Mononuclear cell (primary cell): ENCODE results near the gene CNNM1. TPM values are rescaled to one million over a fixed set of nuclear protein-coding genes. Genes with fewer than 3 reads are reported as not detected.

Source experiments
- H3K27me3 ChIP-seq: 2 replicates; pipeline ENCODE4 v1.6.0; 2011; ENCODE audit warnings: low read length, control low read depth; ENCODE audit not compliant: insufficient read depth
- H3K4me1 ChIP-seq: 2 replicates; pipeline ENCODE4 v1.5.1; 2011; ENCODE audit warnings: mild to moderate bottlenecking, low read length, control low read depth; ENCODE audit not compliant: insufficient read depth
- H3K4me3 ChIP-seq: 2 replicates; pipeline ENCODE4 v1.5.1; 2011; ENCODE audit warnings: mild to moderate bottlenecking, low read length, moderate library complexity
- H3K9me3 ChIP-seq: 2 replicates; pipeline ENCODE4 v1.5.1; 2011; ENCODE audit warnings: low read depth, mild to moderate bottlenecking, control low read depth, low read length
- total RNA-seq: library from RNA; depleted of rRNA; stranded (reverse); fragments of >200 nt; gene quantifications from one replicate; pipeline ENCODE4 v1.2.3, GENCODE V29; 2012

The CNNM1 gene
- total RNA-seq, 1 donor = 0.21 TPM

GRCh38 chr10:99374526-99374925, 45.4 kb downstream of the CNNM1 start:
- H3K4me3 ChIP-seq = no peak overlapping the region
- no peaks in the 10 kb centered on the region for H3K4me1 ChIP-seq
- no peaks in the 10 kb centered on the region for H3K27me3 ChIP-seq
- H3K9me3 ChIP-seq = no peaks in the 10 kb centered on the region

DNA sequence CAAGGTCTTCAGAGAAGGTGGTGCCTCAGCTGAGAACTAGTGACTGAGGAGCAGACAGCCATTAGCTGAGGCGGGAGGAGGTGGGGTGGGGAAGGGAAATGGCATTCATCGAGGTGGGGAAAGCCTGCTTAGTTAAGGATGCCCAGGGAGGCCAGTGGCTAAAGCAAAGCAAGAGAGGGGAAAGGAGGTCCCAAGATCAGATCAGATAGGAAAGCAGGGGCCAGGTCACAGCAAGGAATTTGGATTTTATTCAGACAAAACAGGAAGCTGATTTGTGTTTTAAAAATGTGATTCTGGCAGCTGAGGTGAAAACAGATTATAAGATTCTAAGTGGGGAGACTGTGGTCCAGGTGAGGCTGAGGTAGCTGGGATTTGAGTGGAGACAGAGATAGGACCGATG, 45.8 kb downstream of the CNNM1 start:
- Histone ChIP-seq H3K4me3 (no peak overlapping the region), H3K27me3 (no peaks in the 10 kb centered on the region), H3K9me3 (no peaks in the 10 kb centered on the region), H3K4me1 (no peaks in the 10 kb centered on the region)

DNA sequence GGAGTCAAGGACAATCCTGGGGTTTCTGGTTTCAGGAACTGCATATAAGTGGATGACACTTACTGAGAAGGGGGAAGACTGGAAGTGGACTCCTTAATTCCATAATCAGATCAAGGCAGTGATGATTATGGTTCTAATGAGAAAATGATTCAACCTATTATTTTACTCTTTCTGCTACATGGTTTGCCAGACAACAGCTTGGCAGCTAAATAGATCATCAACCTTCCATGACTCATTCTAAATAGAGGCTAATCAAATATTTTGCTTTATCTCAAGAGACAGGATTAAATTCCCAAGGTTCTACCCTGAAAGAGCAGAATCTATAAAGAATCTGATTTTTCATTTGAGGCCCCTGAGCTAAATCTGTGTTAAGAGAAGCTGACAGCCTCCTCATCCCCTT, 46.3 kb downstream of the CNNM1 start:
- Histone ChIP-seq H3K4me3 (no peak overlapping the region), H3K27me3 (no peaks in the 10 kb centered on the region), H3K9me3 (no peaks in the 10 kb centered on the region), H3K4me1 (no peaks in the 10 kb centered on the region)

GRCh38 chr10:99382176-99382575, 53.0 kb downstream of the CNNM1 start:
- Histone ChIP-seq H3K4me1 (no peaks in the 10 kb centered on the region), H3K9me3 (no peaks in the 10 kb centered on the region), H3K27me3 (no peaks in the 10 kb centered on the region), H3K4me3 (no peak overlapping the region)

GRCh38 chr10:99387071-99387470, 57.9 kb downstream of the CNNM1 start:
- no peaks in the 10 kb centered on the region for H3K9me3 ChIP-seq
- H3K27me3 ChIP-seq = no peaks in the 10 kb centered on the region
- no peaks in the 10 kb centered on the region for H3K4me1 ChIP-seq
- H3K4me3 ChIP-seq = no peak overlapping the region

DNA sequence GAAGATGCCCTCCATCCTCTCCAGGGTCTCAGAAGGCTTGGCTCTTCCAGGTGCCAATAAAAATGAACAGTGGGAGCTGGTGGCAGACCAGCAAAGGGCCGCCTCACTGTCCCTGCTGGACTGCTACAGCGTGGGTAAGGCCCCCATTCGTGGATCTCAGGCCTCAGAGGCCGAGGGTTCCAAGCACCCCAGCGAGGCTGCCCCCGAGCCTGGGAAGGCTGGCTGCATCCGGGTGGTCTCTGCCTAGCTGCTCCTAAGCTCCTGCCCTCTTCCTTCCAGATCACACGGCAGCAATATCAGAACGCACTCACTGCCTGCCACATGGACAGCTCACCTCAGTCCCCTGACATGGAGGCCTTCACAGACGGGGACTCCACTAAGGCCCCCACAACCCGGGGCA, 58.4 kb downstream of the CNNM1 start:
- Histone ChIP-seq H3K4me1 (no peaks in the 10 kb centered on the region), H3K27me3 (no peaks in the 10 kb centered on the region), H3K4me3 (no peak overlapping the region), H3K9me3 (no peaks in the 10 kb centered on the region)

DNA sequence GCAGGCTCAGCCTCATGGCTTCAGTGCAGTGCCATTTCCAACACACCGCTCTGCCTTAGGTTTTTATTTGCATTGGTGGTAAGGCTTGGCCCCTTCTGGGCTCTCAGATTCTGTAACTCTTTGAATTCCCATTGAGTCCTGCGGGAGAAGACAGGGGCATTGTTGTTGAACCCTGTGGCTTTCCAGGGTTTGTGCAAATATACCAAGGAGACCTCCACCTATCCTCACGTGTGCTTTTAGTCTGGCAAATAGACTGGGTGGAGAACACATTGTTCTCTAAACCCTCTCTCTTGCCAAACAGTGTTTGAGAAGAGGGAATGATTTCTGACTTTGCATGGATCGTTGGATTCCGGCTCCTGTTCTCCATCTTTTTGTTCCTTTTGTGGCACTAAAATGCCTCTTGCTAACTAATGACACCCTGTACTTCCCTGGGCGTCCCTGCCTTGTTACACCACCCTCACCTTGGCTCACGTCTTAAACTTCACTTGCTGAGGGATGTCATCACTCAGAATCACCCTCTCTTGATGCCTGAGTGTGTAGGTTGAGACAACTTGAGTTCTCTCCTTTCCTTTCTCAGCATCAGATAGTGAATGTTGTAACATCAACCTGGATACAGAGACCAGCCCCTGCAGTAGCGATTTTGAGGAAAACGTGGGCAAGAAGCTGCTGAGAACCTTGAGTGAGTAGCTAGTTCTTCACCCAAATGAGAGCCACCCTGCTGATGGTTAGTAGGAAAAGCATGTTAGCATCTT, 60.7 kb downstream of the CNNM1 start:
- H3K9me3 ChIP-seq = no peaks in the 10 kb centered on the region
- no peaks in the 10 kb centered on the region for H3K4me1 ChIP-seq
- no peak overlapping the region for H3K4me3 ChIP-seq
- H3K27me3 ChIP-seq = no peaks in the 10 kb centered on the region

DNA sequence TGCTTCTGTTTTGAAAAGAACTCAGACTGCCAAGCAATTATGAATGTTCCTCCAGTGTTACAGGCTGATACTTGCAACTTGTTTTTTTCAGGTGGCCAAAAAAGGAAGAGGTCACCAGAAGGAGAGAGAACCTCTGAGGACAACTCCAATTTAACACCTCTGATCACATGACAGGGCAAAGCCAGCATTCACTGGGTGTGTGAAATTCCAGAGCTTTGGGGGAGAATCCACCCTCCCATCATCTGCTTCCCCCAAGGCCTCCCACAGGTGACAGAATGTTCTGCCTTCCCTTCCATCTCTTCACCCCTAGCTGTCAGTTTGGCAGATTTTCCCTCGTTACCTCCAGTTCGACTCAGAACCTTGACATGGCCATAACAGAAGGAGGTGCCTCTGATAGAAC, 62.2 kb downstream of the CNNM1 start:
- H3K27me3 ChIP-seq = no peaks in the 10 kb centered on the region
- H3K9me3 ChIP-seq = no peaks in the 10 kb centered on the region
- H3K4me1 ChIP-seq = no peaks in the 10 kb centered on the region
- no peak overlapping the region for H3K4me3 ChIP-seq

DNA sequence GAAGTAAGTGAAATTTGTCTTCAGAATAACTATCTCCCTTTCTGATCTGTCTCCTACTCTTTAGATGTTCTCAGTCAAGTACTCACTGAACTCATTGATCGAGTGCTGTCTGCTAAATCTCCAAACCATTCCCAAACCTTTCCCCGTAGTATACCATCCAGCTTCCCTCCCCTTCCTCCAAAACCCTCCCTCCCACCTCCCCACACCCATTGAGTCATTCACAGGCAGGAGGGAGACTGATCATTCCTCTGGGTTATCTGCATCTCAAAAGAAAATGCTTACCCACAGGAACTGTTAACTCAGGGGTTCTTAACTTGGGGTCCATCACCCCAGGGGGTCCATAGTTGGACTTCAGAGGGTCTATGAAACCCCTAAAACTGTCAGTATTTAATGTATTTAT, 63.9 kb downstream of the CNNM1 start:
- no peaks in the 10 kb centered on the region for H3K27me3 ChIP-seq
- H3K9me3 ChIP-seq = no peaks in the 10 kb centered on the region
- H3K4me1 ChIP-seq = no peaks in the 10 kb centered on the region
- no peak overlapping the region for H3K4me3 ChIP-seq

DNA sequence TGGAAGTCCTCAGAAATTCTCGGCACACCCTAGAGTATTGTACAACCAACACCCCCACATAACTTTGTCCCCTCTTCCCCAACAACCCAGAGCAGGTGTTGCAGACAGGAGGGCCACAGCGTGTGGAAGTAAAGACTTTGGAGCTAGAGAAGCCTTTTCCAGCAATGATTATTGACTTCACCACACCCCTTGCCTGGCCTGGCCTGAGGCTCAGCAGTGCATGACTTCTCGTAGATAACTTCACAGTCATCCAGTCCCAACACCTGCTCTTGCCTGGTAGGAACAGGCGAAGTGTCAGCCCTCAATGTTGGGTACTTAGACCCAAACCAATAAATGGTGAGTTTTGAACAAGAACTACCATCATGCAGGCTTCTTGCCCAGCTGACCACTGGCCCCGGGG, 64.5 kb downstream of the CNNM1 start:
- no peak overlapping the region for H3K4me3 ChIP-seq
- H3K9me3 ChIP-seq = no peaks in the 10 kb centered on the region
- no peaks in the 10 kb centered on the region for H3K4me1 ChIP-seq
- no peaks in the 10 kb centered on the region for H3K27me3 ChIP-seq

DNA sequence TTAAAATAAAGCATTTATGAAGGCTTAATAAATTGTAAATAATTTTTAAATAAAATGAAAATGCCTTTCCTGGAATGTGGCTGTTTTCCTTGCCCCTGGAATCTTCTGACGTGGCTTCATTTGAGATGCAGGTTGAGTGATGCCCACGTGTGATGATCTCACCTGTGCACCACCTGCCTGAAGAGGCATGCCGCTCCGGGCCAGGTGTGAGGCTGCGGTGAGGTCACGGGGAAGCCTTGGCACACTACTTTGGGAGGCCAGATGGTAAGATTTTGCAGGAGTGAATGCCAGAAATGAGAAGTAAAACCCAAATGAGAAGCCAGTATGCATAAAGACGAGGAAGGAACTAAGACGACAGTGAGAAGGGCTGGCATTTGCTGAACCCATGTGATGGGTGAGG, 65.1 kb downstream of the CNNM1 start:
- Histone ChIP-seq H3K4me3 (no peak overlapping the region), H3K27me3 (no peaks in the 10 kb centered on the region), H3K4me1 (no peaks in the 10 kb centered on the region), H3K9me3 (no peaks in the 10 kb centered on the region)

GRCh38 chr10:99394761-99395386, 65.7 kb downstream of the CNNM1 start:
- no peaks in the 10 kb centered on the region for H3K4me1 ChIP-seq
- no peaks in the 10 kb centered on the region for H3K9me3 ChIP-seq
- no peaks in the 10 kb centered on the region for H3K27me3 ChIP-seq
- no peak overlapping the region for H3K4me3 ChIP-seq

- Histone ChIP-seq H3K9me3 (no peaks in the 10 kb centered on the region), H3K4me3 (no peak overlapping the region), H3K4me1 (no peaks in the 10 kb centered on the region), H3K27me3 (no peaks in the 10 kb centered on the region)
Measured at GRCh38 chr10:99395750-99396445, 66.7 kb downstream of the CNNM1 start.

DNA sequence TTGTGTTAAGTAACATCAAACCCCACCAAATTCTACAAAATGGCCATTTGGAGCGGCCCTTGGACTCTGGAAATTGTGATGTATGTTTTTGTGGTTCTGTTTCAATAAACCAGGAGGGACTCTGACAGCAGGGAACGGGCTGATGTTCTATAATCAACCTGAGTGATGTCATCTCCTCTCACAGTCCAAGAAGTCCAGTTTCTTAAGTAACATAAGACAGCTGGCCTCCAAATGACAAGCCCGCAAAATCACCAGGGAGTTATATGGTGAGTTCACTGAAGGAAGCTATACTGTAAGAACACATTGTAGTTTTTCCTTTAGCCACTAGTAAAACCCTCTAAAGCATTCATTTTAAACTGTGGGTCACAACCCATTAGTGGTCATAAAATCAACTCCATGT, 67.3 kb downstream of the CNNM1 start:
- H3K4me1 ChIP-seq = no peaks in the 10 kb centered on the region
- H3K27me3 ChIP-seq = no peaks in the 10 kb centered on the region
- H3K9me3 ChIP-seq = no peaks in the 10 kb centered on the region
- H3K4me3 ChIP-seq = no peak overlapping the region

- Histone ChIP-seq H3K9me3 (no peaks in the 10 kb centered on the region), H3K27me3 (no peaks in the 10 kb centered on the region), H3K4me1 (peaks cover 7% of the 10 kb centered on the region), H3K4me3 (no peak overlapping the region)
Measured at GRCh38 chr10:99399664-99400063, 70.5 kb downstream of the CNNM1 start.
